Fibroblast of villous mesenchyme (primary cell): Measurements from ENCODE around the gene TYK2. TPM values are rescaled to one million over a fixed set of nuclear protein-coding genes. Genes with fewer than 3 reads are reported as not detected.
"Not testable (repeated sequence)": the region's sequence is repeated elsewhere in the genome, so short reads cannot be mapped to it uniquely, and the experiment has no call there.

ENCODE experiments used
- DNase-seq: peaks from one replicate; pipeline ENCODE4 v3.0.0-alpha.2; 2010; ENCODE audit warnings: low read depth
- H3K4me3 ChIP-seq: 2 replicates; pipeline ENCODE4 v1.5.1; 2011; ENCODE audit warnings: low read depth, mild to moderate bottlenecking, low read length
- CTCF ChIP-seq: IDR thresholded peaks from 2 replicates; pipeline ENCODE4 v1.5.1; 2012; ENCODE audit warnings: low read depth, mild to moderate bottlenecking, low read length; ENCODE audit not compliant: insufficient read depth
- total RNA-seq: library from RNA; depleted of rRNA; stranded (reverse); fragments of >200 nt; gene quantifications from 2 replicates; pipeline ENCODE4 v1.2.3, GENCODE V29; 2012

Gene TYK2
- total RNA-seq, 1 donor: 83.8 TPM

- H3K4me3 ChIP-seq: no peak overlapping the region
- no peak for DNase-seq
- no peak for TF ChIP-seq CTCF
These were observed 26.7 kb upstream of the TYK2 start for GRCh38 chr19:10407096-10407495.

- no peak for TF ChIP-seq CTCF
- no peak for DNase-seq
- no peak overlapping the region for H3K4me3 ChIP-seq
These were observed 25.8 kb upstream of the TYK2 start for GRCh38 chr19:10406191-10406590.

- TF ChIP-seq CTCF: no peak
- peak overlapping the region; percentile 83 for H3K4me3 ChIP-seq
- no peak for DNase-seq
These were observed 24.8 kb upstream of the TYK2 start for GRCh38 chr19:10404888-10405820.

- TF ChIP-seq CTCF: no peak
- DNase-seq: peak; percentile 97
- peak within 1 kb of the TSS; percentile 83 for H3K4me3 ChIP-seq
These were observed 23.0 kb upstream of the TYK2 start, which contains the start of gene CDC37 for GRCh38 chr19:10403137-10404021. Gene CDC37 (minus strand): TSS chr19:10403542. CDS start chr19:10403479, 63 bp downstream.

- peak overlapping the region; percentile 83 for H3K4me3 ChIP-seq
- no peak for TF ChIP-seq CTCF
- peak; percentile 52 for DNase-seq
These were observed 22.2 kb upstream of the TYK2 start for GRCh38 chr19:10402441-10403038.

GRCh38 chr19:10399878-10400277 lies 19.5 kb upstream of the TYK2 start:
- DNase-seq: no peak
- no peak overlapping the region for H3K4me3 ChIP-seq
- no peak for TF ChIP-seq CTCF

- H3K4me3 ChIP-seq, DNase-seq: not testable (repeated sequence)
These were observed 19.0 kb upstream of the TYK2 start for GRCh38 chr19:10399340-10399739.
